GM12801 (cell line): ENCODE measurements around the gene RPAP2.

Source experiments
- TF ChIP-seq, protein P1 (sequence below): IDR thresholded peaks from one replicate; pipeline ENCODE4 v1.5.1; 2011; ENCODE audit warnings: control low read depth; ENCODE audit not compliant: insufficient read length; ENCODE audit errors: extremely low read depth

The RPAP2 gene

DNA sequence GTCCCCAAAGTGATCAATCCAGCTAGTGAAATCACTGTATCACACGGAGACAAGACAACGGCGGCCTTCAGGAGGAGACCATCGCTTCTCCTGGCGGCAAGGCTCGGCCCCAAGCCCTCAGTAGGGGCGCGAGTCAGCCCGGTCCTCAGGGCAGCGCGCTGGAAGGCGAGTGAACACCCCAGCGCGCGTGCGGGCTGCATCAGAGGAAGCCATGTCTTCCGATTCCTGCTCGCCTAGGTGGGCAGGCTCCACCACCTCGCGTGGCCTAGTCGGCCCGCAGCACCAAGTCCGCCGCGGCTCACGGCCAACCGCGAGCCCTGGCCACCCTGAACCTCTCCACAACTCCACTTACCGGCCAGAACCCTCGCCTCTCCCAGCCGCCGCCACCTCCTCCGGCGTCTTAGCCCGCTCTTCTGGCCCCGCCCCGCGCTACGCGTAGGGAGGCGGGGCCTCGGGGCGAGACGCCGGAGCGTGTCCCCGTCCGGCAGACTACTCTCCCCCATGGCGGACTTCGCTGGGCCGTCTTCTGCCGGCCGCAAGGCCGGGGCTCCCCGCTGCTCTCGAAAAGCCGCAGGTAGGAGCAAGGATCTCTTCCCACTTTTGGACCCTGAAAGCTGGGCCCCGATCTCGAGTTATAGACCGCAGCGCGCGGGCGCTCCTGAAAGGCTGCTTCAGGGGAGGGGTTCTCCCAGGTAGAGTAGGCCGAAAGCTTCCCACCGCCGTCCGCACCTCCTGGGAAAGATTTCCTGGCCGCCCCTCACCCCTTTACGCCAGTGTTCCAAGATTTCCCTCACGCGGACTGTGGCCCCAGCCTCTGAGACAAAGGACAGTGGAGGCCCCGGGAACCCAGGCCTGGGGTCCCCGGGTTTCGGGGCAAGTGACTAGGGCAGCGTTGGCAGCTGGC is at the start of gene RPAP2, which contains the start of gene GLMN:
TSS of gene RPAP2 (plus strand) at position 487 of the 904 bp plus-strand sequence. CDS start at position 502, 15 bp downstream.
TSS of gene GLMN (minus strand) at position 415 of the 904 bp plus-strand sequence. CDS start 988 bp downstream, outside the sequence.
- TF ChIP-seq, protein P1, sequence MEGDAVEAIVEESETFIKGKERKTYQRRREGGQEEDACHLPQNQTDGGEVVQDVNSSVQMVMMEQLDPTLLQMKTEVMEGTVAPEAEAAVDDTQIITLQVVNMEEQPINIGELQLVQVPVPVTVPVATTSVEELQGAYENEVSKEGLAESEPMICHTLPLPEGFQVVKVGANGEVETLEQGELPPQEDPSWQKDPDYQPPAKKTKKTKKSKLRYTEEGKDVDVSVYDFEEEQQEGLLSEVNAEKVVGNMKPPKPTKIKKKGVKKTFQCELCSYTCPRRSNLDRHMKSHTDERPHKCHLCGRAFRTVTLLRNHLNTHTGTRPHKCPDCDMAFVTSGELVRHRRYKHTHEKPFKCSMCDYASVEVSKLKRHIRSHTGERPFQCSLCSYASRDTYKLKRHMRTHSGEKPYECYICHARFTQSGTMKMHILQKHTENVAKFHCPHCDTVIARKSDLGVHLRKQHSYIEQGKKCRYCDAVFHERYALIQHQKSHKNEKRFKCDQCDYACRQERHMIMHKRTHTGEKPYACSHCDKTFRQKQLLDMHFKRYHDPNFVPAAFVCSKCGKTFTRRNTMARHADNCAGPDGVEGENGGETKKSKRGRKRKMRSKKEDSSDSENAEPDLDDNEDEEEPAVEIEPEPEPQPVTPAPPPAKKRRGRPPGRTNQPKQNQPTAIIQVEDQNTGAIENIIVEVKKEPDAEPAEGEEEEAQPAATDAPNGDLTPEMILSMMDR = no peak

DNA sequence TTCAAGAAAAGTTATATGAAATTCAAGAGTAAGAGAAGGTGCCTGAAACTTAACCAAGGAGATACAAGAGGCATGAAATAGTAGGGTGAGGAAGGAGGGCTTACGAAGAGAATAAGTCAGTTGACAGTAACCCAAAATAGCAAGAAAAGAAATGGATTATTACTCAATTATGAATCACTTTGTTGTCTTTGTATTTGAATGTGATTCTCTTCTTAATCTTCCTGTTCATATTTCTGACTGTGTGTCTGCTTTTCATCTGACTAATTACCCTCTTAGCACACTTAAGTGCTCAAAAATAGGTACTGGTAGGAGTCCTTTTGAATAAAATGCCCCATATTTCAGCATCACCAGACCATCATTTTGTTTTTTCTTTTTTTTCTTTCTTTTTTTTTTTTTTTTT is 39.5 kb upstream of the RPAP2 start:
- TF ChIP-seq, protein P1 = no peak

DNA sequence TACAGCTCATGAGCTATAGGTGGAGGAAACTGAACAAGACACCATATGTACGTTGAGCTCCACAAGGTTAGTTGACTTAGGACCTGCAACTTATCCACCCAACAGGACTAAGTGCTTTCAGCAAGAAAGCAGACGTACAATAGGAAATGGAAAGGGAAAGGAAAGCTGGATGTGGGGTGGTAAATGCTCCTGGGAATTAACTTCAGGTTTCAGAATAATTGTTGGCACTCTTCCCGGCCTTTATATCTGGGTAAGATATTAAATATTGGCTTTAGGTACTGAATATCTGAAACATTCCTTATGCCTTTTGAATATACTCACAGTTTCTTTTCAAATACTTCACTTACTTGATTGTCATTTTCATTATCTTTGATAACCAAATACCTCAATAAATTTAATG is 36.3 kb upstream of the RPAP2 start:
- TF ChIP-seq, protein P1 = no peak

DNA sequence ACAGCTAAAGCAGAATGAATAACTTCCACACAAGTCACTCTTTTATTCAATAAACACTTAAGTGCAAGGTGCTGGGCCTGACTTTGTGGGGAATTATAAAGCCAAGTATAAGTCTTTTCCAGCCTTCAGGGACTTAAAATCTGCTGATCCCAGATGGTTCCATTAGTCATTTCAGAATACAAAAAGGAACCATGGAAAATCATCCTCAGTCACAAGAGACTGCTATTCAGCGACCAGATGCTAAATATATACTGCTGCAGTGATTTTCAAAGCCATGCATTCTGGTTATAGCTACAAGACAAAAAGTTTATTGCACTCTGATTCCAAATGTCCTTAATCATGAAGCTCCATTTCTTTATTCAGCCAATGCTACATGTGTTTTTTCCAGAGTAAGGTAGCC is 25.8 kb upstream of the RPAP2 start:
- TF ChIP-seq, protein P1 = no peak

DNA sequence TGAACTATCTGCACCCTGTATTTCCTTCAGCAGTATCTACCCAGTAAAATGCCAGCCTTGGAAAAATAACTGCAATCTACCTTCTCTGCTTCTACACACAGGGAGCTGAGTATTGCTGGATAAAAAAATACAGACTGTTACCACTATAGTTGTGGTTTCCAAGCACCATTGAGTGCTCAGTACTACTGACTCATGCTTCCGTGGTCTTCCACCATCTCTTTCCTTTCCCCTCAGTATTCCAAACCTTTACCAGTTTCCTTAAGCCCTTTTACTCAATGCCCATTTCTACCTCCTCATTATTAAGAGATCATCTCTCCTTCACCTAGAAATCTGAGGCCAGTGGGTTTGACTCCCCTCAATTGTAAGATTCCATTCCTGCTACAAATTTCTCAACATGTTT is 23.9 kb upstream of the RPAP2 start:
- TF ChIP-seq, protein P1 = no peak

DNA sequence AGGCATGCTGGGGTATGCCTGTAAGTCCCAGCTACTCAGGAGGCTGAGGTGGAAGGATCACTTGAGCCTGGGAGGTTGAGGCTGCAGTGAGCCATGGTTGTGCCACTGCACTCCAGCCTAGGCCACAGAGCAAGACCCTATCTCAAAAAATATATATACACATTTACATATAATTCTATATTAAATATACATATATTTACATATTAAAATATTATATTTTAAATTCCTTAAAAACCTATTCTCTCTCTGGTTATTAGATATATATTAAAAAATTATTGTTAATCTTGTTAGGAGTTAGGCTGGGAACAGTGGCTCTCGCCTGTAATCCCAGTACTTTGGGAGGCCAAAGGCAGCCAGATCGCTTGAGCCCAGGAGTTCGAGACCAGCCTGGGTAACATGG is 22.8 kb upstream of the RPAP2 start:
- TF ChIP-seq, protein P1 = no peak

DNA sequence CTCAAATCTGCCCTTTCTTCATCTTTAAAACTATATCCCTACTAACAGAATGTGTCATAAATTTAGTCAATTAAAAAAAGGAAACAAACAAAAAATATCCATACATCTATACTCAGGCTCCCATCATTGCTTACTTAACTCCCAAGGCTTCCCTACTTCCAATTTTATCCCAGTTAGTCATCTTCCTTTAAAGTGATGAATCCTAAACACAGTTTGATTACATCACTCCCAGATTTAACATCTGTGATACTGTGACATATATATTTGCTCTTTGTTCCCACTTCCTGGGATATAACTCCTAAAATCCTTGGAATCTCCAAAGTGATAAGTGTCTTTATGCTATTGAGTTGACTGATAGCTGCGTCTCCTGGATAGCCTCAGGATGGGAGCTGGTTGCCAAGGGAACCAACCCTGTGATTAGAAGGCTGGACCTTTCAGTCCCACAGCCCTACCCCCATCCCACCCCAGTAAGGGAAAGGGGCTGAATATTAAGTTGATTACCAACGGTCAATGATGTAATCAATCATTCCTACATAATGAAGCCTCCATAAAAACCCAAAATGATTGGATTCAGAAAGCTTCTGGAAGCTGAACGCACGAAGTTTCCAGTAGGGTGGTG is 21.6 kb upstream of the RPAP2 start:
- TF ChIP-seq, protein P1 = no peak
